Astrocyte of the cerebellum (primary cell): ENCODE data around the gene APOF.

Experiments used
- DNase-seq: peaks from one replicate; pipeline ENCODE4 v3.0.0-alpha.2; 2011; ENCODE audit warnings: low read depth
- H3K4me3 ChIP-seq: 2 replicates; pipeline ENCODE4 v1.5.1; 2011; ENCODE audit warnings: mild to moderate bottlenecking, low read depth, low read length, moderate library complexity
- in situ Hi-C: cut with HindIII; loops from 2 replicates; pipeline ENCODE4 v1.10.0; 2017; ENCODE audit warnings: low sequenced_read_pairs
- TF ChIP-seq, protein P1 (sequence below): IDR thresholded peaks from 2 replicates; pipeline ENCODE4 v1.5.1; 2012; ENCODE audit warnings: low read length, low read depth, moderate library complexity, mild to moderate bottlenecking; ENCODE audit errors: missing control alignments

Gene APOF

DNA sequence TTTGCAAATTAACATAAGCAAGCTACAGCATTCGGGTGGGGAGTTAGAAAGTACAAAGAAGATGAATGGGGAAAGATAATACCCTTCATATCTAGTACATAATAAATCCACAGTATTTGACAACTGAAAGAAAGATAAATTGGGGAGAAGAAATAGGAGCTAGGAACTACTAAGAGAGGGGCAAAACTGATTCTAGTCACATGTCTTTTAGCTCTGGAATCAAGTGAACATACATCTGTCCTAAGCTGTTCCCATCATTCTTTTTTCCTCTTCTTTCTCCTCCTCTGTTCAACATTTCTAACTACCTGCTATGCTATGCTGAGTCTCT, 15.3 kb upstream of the APOF start:
- in situ Hi-C loops = no loop called here
- H3K4me3 ChIP-seq = no peak overlapping the region
- TF ChIP-seq, protein P1, sequence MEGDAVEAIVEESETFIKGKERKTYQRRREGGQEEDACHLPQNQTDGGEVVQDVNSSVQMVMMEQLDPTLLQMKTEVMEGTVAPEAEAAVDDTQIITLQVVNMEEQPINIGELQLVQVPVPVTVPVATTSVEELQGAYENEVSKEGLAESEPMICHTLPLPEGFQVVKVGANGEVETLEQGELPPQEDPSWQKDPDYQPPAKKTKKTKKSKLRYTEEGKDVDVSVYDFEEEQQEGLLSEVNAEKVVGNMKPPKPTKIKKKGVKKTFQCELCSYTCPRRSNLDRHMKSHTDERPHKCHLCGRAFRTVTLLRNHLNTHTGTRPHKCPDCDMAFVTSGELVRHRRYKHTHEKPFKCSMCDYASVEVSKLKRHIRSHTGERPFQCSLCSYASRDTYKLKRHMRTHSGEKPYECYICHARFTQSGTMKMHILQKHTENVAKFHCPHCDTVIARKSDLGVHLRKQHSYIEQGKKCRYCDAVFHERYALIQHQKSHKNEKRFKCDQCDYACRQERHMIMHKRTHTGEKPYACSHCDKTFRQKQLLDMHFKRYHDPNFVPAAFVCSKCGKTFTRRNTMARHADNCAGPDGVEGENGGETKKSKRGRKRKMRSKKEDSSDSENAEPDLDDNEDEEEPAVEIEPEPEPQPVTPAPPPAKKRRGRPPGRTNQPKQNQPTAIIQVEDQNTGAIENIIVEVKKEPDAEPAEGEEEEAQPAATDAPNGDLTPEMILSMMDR = no peak
- DNase-seq = no peak

DNA sequence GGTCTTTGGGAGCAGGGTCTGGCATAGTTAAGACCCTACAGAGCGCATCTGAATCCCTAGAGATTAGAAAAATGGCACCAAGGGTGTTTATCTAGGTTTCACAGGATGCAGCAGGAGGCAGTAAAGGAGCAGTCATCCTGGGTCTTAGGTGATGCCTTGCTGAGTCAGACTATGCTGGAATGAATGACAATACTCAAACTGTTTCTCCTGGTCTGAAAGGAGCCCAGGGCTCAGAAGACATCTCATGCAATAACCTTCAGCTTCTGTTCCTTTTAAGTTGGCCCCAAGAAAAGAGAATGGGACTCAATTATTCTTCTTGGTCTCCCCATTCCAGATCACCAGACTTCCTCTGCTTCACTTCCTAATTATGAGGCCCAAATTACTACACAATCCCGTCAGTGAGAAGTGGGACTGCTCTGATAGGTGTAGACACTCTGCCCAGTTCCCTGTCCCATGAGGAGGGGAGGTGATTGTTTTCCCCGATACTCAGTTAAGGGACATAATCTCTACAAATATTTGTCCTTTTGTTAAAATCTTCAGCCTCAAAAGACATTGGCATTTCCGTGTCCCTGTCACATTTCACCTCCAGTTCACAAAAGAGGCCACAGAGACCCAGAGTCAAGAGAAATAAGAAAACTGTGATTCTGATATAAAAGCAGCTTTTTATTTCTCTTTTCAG, 14.8 kb upstream of the APOF start:
- no peak overlapping the region for H3K4me3 ChIP-seq
- no peak for DNase-seq
- in situ Hi-C loops = no loop called here
- TF ChIP-seq, protein P1 = no peak

DNA sequence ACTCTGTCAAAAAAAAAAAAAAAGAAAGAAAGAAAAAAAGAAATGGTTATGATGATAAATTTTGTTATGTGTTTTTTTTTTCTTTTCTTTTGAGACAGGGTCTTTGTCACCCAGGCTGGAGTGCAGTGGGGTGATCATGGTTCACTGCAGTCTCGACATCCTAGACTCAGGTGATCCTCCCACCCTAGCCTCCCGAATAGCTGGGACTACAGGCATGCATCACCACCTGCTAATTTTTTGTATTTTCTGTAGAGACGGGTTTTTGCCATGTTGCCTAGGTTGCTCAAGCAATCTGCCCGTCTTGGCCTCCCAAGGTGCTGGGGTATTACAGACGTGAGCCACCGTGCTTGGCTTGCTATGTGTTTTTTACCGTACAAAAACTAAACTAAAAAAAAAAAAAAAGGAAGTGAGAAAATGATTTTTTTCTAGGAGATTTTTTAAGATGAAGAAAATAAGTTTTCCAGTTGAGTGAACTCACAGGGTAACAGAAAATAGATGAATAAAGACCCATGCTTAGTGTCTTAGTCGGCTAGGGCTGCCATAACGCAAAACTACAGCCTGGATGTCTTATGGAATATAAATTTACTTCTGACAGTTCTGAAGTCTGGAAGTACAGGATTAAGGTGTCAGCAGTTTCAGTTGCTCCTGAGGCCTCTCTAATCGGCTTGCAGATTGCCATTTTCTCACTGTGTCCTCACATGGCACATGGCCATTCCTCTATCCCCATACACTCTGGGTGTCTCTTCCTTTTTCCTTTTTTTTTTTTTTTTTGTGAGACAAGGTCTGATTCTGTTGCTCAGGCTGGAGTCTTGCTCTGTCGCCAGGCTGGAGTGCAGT, 13.2 kb upstream of the APOF start:
- in situ Hi-C loops = no loop called here
- no peak for DNase-seq
- no peak overlapping the region for H3K4me3 ChIP-seq
- TF ChIP-seq, protein P1 = no peak

DNA sequence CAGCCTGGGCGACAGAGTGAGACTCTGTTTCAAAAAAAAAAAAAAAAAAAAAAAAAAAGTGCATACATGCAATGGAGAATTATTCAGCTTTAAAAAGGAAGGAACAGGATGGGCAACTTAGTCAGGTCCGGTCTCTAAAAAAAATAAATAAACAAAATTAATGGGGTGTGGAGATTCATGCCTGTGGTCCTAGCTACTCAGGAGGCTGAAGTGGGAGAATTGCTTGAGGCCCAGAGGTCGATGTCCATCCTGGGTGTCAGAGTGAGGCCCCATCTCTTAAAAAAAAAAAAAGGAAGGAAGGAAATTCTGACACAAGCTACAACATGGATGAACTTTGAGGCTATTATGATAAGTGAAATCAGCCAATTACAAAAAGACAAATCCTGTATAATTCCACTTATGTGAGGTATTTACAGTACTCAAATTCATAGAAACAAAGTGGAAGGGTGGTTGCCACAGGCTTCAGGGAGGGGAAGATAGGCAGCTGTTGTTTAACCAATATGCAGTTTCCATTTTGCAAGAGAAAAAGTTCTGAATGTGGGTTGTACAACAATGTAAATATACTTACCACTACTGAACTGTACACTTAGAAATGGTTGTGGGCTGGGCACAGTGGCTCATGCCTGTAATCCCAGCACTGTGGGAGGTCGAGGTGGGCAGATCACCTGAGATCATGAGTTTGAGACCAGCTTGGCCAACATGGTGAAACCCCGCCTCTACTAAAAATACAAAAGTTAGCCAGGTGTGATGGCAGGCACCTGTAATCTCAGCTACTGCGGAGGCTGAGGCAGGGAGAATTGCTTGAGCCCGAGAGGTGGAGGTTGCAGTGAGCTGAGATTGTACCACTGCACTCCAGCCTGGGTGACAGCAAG, 12.3 kb upstream of the APOF start:
- no peak for DNase-seq
- TF ChIP-seq, protein P1 = no peak
- H3K4me3 ChIP-seq = no peak overlapping the region
- in situ Hi-C loops = loop anchor here (25.0 kb wide), 1 partner anchor 87 kb away; the partner anchor contains the start of genes MIP and SPRYD4

DNA sequence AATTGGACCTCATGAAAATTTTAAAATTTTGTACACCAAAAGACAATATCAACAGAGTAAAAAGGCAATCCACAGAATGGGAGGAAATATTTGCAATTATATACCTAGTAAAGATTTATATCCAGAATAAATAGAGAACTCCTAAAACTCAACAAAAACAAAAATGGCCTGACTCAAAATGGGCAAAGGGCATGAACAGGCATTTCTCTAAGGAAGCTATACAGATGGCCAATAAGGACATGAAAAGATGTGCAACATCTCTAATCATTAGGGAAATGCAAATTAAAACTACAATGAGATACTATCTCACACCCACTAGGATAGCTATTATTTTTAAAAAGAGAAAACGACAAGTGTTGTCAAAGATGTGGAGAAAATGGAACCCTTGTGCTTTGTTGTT, 10.9 kb upstream of the APOF start:
- in situ Hi-C loops = loop anchor here (25.0 kb wide), 1 partner anchor 89 kb away; the partner anchor contains the start of genes MIP and SPRYD4
- no peak for DNase-seq
- H3K4me3 ChIP-seq = no peak overlapping the region
- TF ChIP-seq, protein P1 = no peak

DNA sequence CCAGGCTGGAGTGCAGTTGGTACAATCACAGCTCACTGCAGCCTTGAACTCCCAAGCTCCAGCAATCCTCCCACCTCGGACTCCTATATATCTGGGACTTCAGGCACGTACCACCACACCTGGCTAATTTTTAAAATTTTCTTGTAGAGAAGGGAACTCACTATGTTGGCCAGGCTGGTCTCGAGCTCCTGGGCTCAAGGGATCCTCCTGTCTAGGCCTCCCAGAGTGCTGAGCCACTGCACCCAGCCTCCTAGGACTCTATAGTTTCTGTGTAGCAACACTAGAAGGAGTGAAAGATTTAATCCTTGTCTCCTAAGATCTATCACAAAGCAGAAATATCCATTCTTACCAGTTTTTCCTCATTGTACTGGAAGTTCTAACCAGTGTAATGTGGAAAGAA, 4.3 kb upstream of the APOF start:
- in situ Hi-C loops = loop anchor here (25.0 kb wide), 1 partner anchor 95 kb away; the partner anchor contains the start of genes MIP and SPRYD4
- DNase-seq = no peak
- TF ChIP-seq, protein P1 = no peak
- H3K4me3 ChIP-seq = no peak overlapping the region
